NCI-H748 (cell line): ENCODE data around the gene SLC25A26.

Experiments used
- DNase-seq: peaks from one replicate; lab custom pipeline; 2025; ENCODE audit not compliant: unreplicated experiment; lab: John Stamatoyannopoulos, UW

SLC25A26 gene

DNA sequence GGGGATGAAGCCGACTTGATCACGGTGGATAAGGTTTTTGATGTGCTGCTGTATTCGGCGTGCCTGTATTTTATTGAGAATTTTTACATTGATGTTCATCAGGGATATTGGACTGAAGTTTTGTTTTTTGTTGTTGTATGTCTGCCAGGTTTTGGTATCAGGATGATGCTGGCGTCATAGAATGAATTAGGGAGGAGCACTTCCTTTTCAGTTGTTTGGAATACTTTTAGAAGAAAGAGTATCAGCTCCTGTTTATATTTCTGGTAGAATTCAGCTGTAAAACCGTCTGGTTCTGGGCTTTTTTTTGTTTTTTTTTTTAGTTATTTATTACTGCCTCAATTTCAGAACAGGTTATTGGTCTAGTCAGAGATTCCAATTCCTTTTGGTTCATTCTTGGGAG, 93.7 kb downstream of the SLC25A26 start:
- DNase-seq: no peak

DNA sequence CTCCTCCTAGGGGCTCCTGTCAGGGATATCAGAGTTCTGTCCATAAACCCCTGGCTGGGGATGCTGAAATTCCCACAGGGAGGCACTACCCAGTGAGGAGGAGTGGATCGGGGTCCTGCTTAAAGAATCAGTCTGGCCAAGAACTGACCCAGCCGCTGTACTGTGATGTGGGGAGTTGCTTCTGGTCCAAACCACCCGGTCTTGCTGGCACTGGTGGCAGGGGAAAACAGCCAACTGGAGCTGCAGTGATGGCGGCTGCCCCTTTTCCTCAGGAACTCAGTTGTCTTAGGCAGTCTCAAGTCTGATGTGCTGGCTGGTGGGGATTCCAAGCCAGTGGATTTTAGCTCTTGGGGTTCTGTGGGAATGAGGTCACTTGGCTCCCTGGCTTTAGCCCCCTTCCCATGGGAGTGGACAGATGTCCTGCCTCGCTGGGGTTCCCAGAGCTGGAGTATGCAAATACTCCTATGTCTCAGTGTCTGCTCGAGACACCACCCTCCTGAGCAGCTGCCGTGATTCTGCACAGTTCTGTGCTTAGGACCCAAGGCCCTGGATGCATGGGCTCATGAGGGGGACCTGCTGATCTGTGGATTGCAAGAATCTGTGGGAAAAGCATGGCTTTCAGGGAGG, 97.1 kb downstream of the SLC25A26 start:
- no peak for DNase-seq

GRCh38 chr3:66320390-66320789, 99.6 kb downstream of the SLC25A26 start:
- no peak for DNase-seq

DNA sequence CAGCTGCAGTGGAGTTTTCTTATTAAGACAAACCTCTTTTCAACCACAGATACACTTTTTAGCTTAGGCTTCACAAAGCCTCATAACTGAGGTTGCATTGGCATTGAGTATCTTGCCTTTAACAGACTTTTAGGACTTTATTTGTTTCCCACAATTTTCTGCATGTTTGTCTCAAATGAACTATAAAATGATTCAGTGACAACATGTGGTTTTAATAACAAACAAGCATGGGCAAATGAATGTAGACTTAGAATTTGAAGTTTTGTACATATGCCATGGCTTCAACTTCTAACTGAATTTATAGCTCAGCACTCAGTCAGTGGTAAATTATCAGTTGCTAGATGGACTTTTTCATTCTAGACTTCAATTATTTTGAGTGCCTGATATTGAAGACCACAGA, 101.6 kb downstream of the SLC25A26 start:
- DNase-seq: no peak

DNA sequence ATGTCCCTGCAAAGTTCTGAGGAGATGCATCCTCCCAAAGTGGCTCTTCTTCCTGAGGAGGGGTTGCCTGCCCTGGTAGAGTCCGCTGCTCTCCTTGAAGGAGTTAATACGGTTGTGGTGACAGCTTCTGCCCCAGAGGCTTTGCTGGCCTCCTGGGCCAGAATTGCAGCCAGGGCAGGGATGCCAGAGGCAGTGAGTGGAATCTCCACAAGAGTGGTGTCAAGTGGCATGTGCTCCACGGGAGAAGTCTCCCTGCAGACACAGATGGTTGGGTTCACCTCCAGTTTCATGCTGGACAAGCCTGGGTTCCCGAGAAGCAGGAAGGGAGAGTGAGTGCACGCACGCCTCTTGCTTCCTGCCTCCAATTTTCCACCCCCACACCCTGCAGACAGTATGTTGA, 105.5 kb downstream of the SLC25A26 start:
- DNase-seq: no peak

- DNase-seq: no peak
These were observed 114.9 kb downstream of the SLC25A26 start for GRCh38 chr3:66335671-66336070.

DNA sequence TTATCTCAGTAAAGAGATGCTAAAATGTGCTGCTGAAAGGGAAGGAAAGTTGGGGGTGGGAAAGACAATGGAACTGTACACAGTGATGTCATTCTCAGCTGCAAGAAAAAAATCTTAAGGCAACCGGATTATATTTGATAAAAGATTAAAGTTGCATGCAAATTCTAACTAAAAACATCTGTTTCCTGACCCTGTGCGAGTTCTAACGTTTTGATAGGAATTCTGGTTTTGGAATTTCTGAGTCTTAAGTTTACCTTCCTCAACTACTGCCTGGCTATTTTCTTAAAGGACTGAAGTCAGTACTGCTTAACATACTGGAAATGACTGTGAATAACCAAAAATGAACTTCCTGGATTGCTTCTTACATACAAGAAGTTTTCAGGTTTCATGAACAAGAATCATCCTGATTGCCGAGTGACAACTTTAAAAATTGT, 115.5 kb downstream of the SLC25A26 start:
- no peak for DNase-seq

- DNase-seq: no peak
These were observed 118.1 kb downstream of the SLC25A26 start for GRCh38 chr3:66338927-66339326.

GRCh38 chr3:66342717-66343356, 122.0 kb downstream of the SLC25A26 start:
- DNase-seq: peak; percentile 24

GRCh38 chr3:66344391-66344811, 123.6 kb downstream of the SLC25A26 start:
- no peak for DNase-seq

- no peak for DNase-seq
These were observed 124.2 kb downstream of the SLC25A26 start for GRCh38 chr3:66344848-66345578.

GRCh38 chr3:66348704-66349103, 127.9 kb downstream of the SLC25A26 start:
- no peak for DNase-seq

DNA sequence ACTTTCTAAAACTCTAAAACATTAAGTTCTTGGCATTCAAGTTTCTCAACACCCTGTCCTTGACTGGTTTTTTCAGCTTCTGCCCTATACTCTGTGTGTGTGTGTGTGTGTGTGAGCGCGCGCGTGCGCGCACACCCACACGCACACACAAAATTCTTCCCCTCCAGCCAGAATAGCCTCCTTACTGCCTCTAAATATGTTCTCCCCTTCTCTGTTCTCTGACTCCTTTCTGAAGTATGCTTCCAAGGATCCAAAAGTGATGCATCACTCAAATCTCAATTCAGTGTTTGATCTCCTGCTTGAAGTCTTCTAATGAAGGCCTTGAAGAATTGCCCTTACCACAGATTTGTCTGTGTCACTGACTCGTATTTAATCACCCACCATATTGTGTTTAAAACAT, 129.8 kb downstream of the SLC25A26 start:
- no peak for DNase-seq

GRCh38 chr3:66353039-66353438, 132.2 kb downstream of the SLC25A26 start:
- no peak for DNase-seq

DNA sequence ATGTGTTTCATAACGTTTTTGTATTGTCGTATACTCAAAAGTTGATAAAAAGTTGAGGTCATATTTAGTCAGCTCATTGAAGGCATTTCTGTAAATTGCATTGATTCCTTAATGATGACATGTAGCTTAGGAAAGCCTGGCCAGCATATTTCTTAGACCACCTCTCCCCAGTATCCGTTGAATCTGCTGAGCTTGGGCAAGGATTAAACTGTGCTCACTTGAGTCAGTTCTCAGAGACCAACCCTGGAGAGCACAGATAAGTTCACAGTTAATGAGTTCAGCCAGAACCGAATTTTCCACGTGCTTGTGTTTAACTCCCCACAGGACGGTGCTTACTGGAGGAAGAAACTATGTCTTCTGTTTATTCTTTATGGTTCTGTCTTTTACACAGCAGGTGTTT, 132.7 kb downstream of the SLC25A26 start:
- no peak for DNase-seq

DNA sequence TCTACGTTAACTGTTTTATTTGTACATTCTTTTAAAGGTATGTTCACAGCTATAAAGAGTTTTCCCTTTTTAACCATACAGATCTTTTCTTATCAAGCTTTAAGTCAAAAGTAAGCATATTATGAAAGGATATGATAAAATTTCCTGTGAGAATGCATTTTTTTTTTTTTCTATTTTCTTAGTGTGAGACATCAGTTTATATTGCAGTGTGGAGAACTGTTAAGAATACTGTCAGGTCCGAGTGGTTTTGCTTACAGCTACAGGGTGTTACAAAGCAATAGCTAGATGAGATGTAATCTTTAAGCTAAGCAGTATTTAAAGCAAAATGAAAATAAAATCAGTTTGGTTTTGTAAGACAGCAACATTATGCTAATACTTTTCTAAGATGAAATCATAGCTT, 133.2 kb downstream of the SLC25A26 start:
- DNase-seq: no peak

DNA sequence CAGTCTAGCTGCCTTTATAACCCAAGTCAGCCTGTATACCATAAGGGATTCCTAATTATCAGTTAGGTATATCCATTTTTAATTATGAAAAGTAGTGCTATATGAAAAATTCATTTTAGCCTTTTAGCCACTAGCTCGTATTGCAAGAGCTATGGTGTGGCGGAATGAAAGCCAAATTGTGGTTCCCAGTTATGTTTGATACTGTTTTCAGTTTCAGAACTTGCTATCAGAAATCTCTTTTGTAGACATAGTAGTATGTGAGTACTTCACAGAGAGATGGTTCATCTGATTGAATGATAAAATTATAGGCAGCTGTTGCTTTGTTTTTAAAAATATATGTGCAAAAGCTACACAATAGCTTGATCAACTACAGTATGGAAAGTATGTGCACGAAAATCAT, 134.6 kb downstream of the SLC25A26 start:
- no peak for DNase-seq

DNA sequence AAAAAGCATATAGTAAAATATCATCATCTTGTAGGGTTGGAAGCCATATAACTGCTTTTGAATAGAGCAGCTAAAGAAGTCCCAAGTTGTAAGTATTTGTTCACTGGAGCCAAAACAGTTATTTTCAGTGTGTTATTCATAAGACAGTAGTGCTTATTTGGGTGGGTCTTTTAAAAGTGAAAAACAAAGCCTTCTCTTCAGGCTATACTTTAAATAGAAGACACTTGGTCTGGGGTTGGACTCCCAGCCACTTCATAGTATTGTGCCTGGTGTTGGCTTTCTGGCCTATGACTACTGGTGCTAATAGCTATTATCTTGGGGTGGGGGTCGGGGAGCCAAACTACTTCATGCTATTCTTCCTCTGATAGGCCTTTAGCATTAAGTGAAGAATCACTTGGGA, 135.2 kb downstream of the SLC25A26 start:
- no peak for DNase-seq

DNA sequence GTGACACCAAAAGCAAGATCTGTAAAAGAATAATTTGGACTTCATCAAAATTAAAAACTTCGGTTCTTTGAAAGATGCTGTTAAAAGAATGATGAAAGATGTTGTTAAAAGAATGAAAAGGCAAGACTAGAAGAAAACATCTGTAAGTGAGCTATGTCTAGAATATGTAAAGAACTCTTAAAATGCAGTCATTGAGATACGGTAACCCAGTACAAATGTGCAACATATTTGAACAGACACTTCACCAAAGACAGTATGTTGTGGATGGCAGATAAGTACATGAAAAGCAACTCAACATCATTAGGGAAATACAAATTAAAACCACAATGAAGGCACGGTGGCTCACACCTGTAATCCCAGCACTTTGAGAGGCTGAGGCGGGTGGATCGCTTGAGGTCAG, 140.6 kb downstream of the SLC25A26 start:
- DNase-seq: no peak

- DNase-seq: no peak
These were observed 141.7 kb downstream of the SLC25A26 start for GRCh38 chr3:66362541-66362941.

DNA sequence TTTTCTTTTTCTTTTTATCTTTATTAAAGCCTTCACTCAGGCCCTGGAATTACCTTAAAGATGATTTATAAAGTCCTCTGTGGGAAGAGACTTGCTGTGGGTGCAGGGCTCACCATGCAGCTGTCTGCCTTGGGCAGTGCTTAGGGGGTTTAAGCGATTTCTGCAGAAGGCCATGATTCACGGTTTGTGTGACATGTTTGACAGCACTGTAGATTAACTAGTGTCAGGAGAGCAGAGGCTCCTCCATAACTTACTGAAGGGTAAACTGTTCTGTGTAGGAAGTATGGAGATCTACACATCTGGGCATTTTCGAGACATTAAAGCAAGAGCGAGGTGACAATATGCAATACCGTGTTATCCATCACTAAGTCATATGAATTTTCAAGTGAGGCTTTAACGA, 142.3 kb downstream of the SLC25A26 start:
- no peak for DNase-seq

DNA sequence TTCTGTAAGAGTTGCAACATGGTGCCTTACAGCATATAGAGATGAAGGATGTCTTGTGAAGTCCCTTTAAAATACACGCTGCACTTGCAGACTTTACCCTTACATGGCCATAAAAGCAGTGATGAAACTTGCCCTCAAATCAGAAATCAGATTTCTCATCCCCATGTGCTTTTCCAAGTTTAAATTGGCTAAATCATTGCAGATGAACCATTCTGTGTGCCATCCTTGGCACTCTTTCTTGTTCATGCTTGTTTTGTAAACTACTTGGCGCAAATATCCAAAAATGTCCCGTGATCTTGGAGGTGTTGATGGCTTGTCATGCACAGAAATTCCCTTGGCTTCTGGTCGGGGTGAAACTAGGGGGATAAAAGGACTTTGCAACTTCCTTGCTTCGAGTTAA, 144.3 kb downstream of the SLC25A26 start:
- no peak for DNase-seq
